Upper lobe of left lung (tissue), 6 donors: ENCODE results near the gene CCDC197. TPM values are rescaled to one million over a fixed set of nuclear protein-coding genes. Genes with fewer than 3 reads are reported as not detected.

Experiments used
- ATAC-seq, 2 donors: fragments of 200-7000 bp; cut with Tn5 transposase; one replicate each; pipeline ENCODE4 v1.9.1; 2022; ENCODE audit warnings: mild to moderate bottlenecking in 2 of 2, moderate library complexity in 2 of 2; ENCODE audit not compliant: low FRiP score in 2 of 2
- DNase-seq, 2 donors: peaks; one replicate each; pipeline ENCODE4 v3.0.0-alpha.2; 2019 to 2020
- H3K27ac ChIP-seq, 4 donors: fragments of 200-600 bp; sonication (generic); one replicate each; pipeline ENCODE4 v1.5.1; 2016 to 2019
- H3K27me3 ChIP-seq, 4 donors: fragments of 200-600 bp; sonication (generic); one replicate each; pipeline ENCODE4 v1.5.1; 2017 to 2019
- H3K36me3 ChIP-seq, 4 donors: fragments of 200-600 bp; sonication (generic); one replicate each; pipeline ENCODE4 v1.5.1; 2016 to 2019
- H3K4me1 ChIP-seq, 4 donors: fragments of 200-600 bp; sonication (generic); one replicate each; pipeline ENCODE4 v1.5.1; 2018 to 2019
- H3K4me3 ChIP-seq, 4 donors: fragments of 200-600 bp; sonication (generic); one replicate each; pipeline ENCODE4 v1.5.1; 2017 to 2019; ENCODE audit warnings: mild to moderate bottlenecking in 2 of 4, moderate library complexity in 1 of 4
- H3K9me3 ChIP-seq, 4 donors: fragments of 200-600 bp; sonication (generic); one replicate each; pipeline ENCODE4 v1.5.1; 2018 to 2019
- CTCF ChIP-seq, 6 experiments: fragments of 450-650 bp in 4 of 6; fragments of 200-600 bp in 2 of 6; sonication (generic) in 2 of 6; IDR thresholded peaks; one replicate each; pipeline ENCODE4 v1.5.1; 2016 to 2019; ENCODE audit warnings: antibody characterized with exemption in 6 of 6
- EP300 ChIP-seq, 4 donors: sonication (generic); formaldehyde crosslinking; IDR thresholded peaks; one replicate each; pipeline ENCODE4 v1.5.1; 2017; ENCODE audit warnings: antibody characterized with exemption in 4 of 4, control low read depth in 2 of 4
- POLR2A ChIP-seq, 4 donors: fragments of 450-650 bp; IDR thresholded peaks; one replicate each; pipeline ENCODE4 v1.5.1; 2016 to 2017; ENCODE audit warnings: antibody characterized with exemption in 4 of 4, mild to moderate bottlenecking in 2 of 4
- POLR2AphosphoS5 ChIP-seq, 2 donors: sonication (generic); formaldehyde crosslinking; IDR thresholded peaks; one replicate each; pipeline ENCODE4 v1.5.1; 2017; ENCODE audit warnings: antibody characterized with exemption in 2 of 2
- WGBS, 2 donors: methylation state at CpG; one replicate each; pipeline ENCODE4 v1.1.5; 2017 to 2018; 5-methylcytosine and 5-hydroxymethylcytosine counted together
- total RNA-seq, 6 donors: library from RNA; depleted of rRNA in 4 of 6; stranded (reverse); fragments of >200 nt in 4 of 6; gene quantifications; one replicate each; pipeline versions ENCODE4 v1.1.0 to v1.2.1, GENCODE V29; 2016 to 2021
- donor health status: DM: no; HTN: no; CAD: no; lungs with moderate emphysema.
- donor health status: DM: no; HTN: yes; CAD: no; lungs with severe emphysema.

CCDC197 gene
- total RNA-seq, 6 donors from 2014 or later = not detected

- 77 to 78% methylated on average over 6 of the region's 6 CpGs for WGBS, 2 donors
- no peaks in the 10 kb centered on the region for H3K9me3 ChIP-seq
- no peaks in the 10 kb centered on the region for H3K4me1 ChIP-seq
- TF ChIP-seq CTCF (IDR thresholded peaks at IDR 0.05) (no peak), POLR2A (IDR thresholded peaks at IDR 0.05) (no peak), POLR2AphosphoS5 (IDR thresholded peaks at IDR 0.05) (no peak), EP300 (IDR thresholded peaks at IDR 0.05) (no peak)
- H3K27ac ChIP-seq = no peak overlapping the region
- DNase-seq = no peak
- no peak for ATAC-seq
- H3K36me3 ChIP-seq = no peaks in the 10 kb centered on the region
- no peak overlapping the region for H3K4me3 ChIP-seq
- H3K27me3 ChIP-seq = no peaks in the 10 kb centered on the region
These were observed 17.3 kb downstream of the CCDC197 start for GRCh38 chr14:94014382-94014781.

GRCh38 chr14:94015223-94015622 lies 18.1 kb downstream of the CCDC197 start:
- no peaks in the 10 kb centered on the region for H3K27me3 ChIP-seq
- H3K9me3 ChIP-seq = no peaks in the 10 kb centered on the region
- no peaks in the 10 kb centered on the region for H3K36me3 ChIP-seq
- H3K4me1 ChIP-seq = no peaks in the 10 kb centered on the region
- 86% methylated on average over 2 of the region's 2 CpGs for WGBS, 2 donors
- no peak overlapping the region for H3K27ac ChIP-seq
- ATAC-seq = no peak
- no peak for DNase-seq
- TF ChIP-seq EP300 (IDR thresholded peaks at IDR 0.05) = no peak
- no peak for TF ChIP-seq POLR2AphosphoS5 (IDR thresholded peaks at IDR 0.05)
- TF ChIP-seq POLR2A (IDR thresholded peaks at IDR 0.05) = no peak
- no peak for TF ChIP-seq CTCF (IDR thresholded peaks at IDR 0.05)
- no peak overlapping the region for H3K4me3 ChIP-seq

GRCh38 chr14:94016446-94016976 lies 19.4 kb downstream of the CCDC197 start:
- Histone ChIP-seq H3K9me3 (no peaks in the 10 kb centered on the region), H3K27me3 (no peaks in the 10 kb centered on the region), H3K27ac (no peak overlapping the region), H3K36me3 (no peaks in the 10 kb centered on the region), H3K4me1 (no peaks in the 10 kb centered on the region), H3K4me3 (no peak overlapping the region)
- no peak for DNase-seq
- ATAC-seq = no peak
- WGBS, 2 donors = 82 to 86% methylated on average over 8 of the region's 8 CpGs
- TF ChIP-seq CTCF (IDR thresholded peaks at IDR 0.05) (no peak), EP300 (IDR thresholded peaks at IDR 0.05) (no peak), POLR2AphosphoS5 (IDR thresholded peaks at IDR 0.05) (no peak), POLR2A (IDR thresholded peaks at IDR 0.05) (no peak)

GRCh38 chr14:94018308-94018707 lies 21.2 kb downstream of the CCDC197 start:
- Histone ChIP-seq H3K9me3 (no peaks in the 10 kb centered on the region), H3K27me3 (no peaks in the 10 kb centered on the region), H3K27ac (no peak overlapping the region), H3K4me1 (no peaks in the 10 kb centered on the region), H3K36me3 (no peaks in the 10 kb centered on the region), H3K4me3 (no peak overlapping the region)
- DNase-seq = no peak
- TF ChIP-seq POLR2AphosphoS5 (IDR thresholded peaks at IDR 0.05) (no peak), CTCF (IDR thresholded peaks at IDR 0.05) (no peak), POLR2A (IDR thresholded peaks at IDR 0.05) (no peak), EP300 (IDR thresholded peaks at IDR 0.05) (no peak)
- WGBS, 2 donors = 80 to 85% methylated on average over 7 to 8 of the region's 8 CpGs
- ATAC-seq = no peak

- Histone ChIP-seq H3K4me3 (no peak overlapping the region), H3K36me3 (no peaks in the 10 kb centered on the region), H3K9me3 (no peaks in the 10 kb centered on the region), H3K4me1 (no peaks in the 10 kb centered on the region), H3K27me3 (no peaks in the 10 kb centered on the region), H3K27ac (no peak overlapping the region)
- ATAC-seq = no peak
- no peak for DNase-seq
- 74 to 77% methylated on average over 6 of the region's 6 CpGs for WGBS, 2 donors
- TF ChIP-seq POLR2A (IDR thresholded peaks at IDR 0.05) (no peak), CTCF (IDR thresholded peaks at IDR 0.05) (no peak), POLR2AphosphoS5 (IDR thresholded peaks at IDR 0.05) (no peak), EP300 (IDR thresholded peaks at IDR 0.05) (no peak)
These were observed 22.2 kb downstream of the CCDC197 start for GRCh38 chr14:94019329-94019728.
